GM21737 (cell line): ENCODE measurements around the gene TUFT1.

Source experiments
- ATAC-seq: cut with Tn5 transposase; IDR thresholded peaks from one replicate; pipeline ENCODE4 v1.9.1; 2021; ENCODE audit warnings: mild to moderate bottlenecking, moderate library complexity; ENCODE audit not compliant: unreplicated experiment

Gene TUFT1

DNA sequence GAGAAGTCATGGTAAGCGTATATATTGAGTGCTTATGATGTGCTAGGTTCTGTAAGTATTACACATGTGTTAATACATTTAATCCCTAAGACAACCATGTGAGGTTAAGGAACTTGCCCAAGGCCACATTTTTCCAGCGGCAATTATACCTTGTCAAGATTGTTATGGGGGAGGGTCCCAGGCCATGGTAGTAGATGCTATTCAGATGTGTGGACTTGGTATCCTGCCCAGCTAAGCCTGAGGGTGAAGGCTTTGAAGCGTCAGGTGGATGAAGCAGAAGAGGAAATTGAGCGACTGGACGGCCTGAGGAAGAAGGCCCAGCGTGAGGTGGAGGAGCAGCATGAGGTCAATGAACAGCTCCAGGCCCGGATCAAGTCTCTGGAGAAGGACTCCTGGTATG, 3.6 kb upstream of the TUFT1 start:
- no peak for ATAC-seq

DNA sequence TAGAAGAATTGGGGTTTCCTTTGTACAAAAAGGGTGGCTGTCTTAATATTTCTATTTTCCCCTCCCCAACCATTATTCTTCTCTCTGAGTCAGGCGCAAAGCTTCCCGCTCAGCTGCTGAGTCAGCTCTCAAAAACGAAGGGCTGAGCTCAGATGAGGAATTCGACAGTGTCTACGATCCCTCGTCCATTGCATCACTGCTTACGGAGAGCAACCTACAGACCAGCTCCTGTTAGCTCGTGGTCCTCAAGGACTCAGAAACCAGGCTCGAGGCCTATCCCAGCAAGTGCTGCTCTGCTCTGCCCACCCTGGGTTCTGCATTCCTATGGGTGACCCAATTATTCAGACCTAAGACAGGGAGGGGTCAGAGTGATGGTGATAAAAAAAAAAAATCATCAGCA, 3.0 kb upstream of the TUFT1 start:
- no peak for ATAC-seq

DNA sequence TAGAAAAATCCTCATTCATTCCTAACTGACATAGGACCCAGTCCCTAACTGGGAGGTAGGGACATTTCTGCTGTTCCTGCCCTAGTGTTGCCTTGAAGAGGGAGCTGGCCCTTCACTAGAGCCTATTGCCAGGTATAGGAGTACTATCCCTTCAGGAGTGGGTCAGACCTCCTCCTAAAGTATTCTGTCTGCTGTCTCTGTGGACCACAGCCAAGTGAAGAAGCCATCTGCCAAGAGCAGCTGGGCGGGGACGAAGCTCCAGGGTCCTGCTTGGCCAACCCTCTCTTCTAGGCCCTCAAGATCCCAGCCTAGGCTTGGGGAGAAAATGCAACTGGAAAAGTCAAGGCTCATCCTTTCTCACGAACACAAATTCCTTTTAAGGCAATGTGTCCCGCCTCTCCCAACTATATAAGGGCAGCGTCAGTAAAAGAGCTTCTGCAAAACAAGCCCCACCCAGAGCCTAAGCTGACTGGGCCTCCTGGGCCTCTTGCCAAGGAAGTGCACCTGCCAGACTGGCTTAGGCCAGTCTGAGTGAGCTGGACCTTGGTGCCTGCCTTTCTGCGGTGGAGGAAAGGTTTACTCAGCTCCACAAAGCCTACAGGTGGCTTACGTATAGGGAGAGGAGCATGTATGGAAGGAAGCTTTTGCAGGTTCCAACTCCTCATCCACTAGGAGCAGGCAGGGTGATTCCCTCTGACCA, 638 bp upstream of the TUFT1 start:
- peak; percentile 44 for ATAC-seq

DNA sequence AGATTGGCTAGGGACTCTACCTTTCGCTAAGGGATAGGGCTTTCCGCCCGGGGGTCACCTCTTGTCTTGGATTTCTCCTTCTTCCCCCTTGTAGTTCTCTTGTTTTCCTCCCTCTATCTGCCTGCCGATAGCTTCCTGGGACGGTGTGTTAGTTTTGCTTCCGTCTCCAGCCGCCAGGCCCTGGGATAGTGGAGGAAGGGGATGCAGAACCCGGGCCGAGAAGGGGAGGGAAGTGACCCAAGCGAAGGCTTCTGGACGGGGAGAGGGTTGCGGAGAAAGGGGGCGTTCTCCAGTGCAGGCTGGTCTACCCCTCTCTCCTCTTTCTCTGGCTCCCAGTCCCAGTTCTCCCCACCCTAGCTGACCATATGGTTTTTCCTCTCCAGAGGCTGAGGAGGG, 871 bp downstream of the TUFT1 start:
- no peak for ATAC-seq

DNA sequence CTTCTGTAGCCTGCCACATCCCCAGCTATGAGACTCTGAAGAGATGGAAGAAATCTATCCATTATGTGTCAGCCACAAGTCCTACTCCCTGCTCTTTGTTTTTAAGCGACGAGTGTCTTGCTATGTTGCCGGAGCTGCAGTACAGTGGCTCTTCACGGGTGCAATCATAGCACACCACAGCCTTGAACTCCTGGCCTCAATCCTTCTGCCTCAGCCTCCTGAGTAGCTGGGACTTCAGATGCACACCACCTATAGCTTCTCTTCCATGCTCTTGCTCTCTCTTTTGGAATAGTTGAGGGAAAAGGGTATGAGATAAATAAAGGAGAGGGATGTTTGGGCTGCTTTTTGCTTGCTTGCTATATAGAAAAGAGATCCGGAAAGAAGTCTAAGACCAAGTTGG, 1.6 kb downstream of the TUFT1 start:
- no peak for ATAC-seq

DNA sequence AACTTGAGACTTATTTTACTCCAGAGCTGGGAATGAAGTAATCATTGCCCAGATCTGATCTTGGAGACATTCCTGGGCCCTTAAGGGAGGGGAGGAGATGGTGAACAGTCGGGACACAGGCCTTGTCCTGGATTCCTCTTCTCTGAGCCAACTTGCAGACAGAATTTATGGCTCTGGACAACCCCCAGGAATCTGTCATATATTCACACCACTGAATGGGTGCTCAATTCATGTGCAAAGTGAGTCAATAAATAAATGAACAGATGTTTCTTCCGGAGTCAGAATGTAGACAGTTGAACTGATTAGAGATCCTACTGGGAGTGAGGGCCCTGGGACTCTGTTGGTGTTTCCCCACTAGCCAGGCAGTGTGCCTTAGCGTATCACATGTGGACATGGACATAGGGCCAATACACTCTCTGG, 2.6 kb downstream of the TUFT1 start:
- no peak for ATAC-seq

DNA sequence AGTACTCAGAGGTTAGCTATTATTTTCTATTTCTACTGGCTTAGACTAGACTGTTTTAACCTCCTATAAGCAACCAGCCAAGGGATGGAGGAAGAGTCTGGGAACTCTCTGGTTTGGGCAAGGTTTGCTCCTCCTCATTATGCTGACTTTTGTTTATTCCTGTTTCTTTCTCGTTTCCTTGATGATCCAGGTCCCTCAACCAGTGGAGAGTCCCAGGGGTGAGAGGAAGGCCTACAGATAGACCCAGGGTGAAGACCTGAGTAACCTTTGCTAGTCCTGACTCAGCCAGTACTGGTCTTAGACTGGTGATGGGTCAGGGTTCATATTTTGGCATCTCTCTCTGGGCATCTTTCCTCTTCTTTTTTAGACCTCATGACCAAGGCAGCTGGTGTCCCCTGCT, 5.4 kb downstream of the TUFT1 start:
- no peak for ATAC-seq

DNA sequence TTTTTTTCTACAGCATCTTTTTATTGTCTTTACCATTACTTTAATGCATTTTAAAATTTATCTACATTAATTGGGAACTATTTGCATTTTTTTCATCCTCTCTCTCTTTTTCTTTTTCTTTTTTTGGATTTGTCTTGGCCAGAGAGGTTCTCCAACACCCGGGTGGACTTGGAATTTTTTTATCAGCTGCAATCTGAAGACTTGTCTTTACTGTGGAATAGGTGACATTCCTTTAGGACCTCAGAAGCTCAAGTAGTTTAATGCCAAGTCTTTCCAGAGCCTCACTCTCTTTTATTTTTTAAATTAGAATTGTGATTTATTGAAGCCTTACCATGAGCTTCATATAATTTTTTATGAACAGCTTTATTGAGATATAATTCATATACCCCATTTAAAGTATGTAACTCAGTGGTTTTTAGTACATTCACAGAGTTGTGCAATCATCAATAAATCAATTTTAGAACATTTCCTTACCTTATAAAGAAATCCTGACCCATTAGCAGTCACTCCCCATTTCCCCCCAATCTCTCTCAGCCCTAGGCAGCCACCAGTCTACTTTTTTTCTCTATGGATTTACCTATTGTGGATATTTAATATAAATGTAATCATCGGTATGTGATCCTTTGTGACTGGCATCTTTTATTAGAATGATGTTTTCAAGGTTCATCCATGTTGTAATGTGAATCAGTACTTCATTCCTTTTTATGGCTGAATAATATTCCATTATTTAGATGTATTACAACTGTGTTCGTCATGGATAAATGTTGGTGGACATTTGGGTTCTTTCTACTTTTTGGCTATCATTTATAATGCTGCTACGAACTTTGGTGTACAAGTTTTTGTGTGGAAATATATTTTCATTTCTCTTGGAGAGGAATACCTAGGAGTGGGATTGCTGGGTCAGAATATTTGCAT, 6.2 kb downstream of the TUFT1 start:
- no peak for ATAC-seq

DNA sequence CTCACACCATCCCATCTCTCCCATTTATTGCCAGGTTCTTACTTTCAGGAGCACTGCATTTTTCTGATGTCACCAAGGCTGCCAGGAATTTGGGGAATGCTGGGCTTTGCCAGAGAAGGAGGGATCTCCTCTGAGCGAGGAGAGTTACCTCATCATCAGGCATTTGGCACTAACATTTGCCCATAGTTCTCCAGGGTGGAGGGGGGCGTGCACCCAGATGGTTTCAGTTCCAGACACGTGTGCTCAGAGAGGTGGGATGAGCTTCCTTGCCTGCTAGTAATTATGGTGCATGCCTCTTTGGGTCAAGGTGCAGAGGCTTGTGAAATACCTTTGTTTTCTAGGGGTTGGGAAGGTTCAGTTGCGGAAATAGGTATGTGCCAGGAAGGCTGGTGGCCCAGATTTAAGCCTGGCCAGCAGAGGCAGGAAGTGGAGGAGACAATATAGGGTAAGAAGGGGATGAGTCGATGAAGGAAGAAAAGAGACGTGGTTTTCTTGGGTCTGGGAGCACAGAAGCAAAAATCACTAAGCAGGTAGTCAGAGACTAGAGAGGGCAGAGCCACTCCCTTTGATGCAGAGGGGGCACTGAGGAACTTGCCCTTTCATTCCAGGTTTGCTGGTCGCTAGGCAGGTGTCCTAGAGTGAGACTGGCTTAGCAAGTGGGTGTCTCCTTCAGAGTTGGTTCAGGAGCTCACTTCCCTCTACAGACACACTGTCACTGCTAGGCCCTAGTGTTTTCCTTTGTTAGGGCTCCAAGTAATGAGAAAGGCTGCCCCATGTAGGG, 7.2 kb downstream of the TUFT1 start:
- ATAC-seq = no peak

DNA sequence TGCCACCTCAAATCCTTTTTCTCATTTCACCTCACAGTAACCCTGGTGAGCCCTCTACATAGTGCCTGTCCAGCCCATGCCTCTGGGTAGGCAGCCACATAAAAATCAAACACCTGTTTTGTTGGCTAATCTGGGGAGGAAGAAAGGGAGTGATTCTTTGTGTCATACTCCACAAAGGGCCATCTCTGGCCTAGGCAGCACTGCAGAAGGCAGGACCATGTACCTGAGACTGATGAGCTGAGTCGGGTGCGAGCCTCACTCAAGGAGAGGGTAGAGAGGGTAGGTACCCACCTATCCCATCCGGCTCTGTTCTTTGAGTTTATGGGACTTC, 7.8 kb downstream of the TUFT1 start:
- ATAC-seq = no peak

DNA sequence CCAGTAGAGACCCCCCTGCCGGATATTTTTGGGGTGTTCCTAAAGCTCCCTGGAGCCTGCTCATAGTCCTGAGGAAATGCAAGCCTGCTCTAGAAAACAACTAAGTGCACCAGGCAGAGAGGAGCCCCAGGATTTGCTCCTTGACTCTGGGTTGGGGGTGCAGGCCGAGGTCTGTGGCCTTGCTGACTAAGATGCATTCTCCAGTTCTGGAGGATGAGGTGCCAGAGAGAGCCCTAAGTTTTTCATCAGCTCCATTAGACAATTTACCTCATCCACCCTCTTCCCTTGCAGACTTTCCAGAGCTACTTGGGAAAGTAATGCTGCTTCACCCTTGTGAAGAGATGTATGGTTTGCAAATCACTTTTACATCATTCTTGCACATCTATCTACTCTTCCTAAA, 9.1 kb downstream of the TUFT1 start:
- no peak for ATAC-seq

DNA sequence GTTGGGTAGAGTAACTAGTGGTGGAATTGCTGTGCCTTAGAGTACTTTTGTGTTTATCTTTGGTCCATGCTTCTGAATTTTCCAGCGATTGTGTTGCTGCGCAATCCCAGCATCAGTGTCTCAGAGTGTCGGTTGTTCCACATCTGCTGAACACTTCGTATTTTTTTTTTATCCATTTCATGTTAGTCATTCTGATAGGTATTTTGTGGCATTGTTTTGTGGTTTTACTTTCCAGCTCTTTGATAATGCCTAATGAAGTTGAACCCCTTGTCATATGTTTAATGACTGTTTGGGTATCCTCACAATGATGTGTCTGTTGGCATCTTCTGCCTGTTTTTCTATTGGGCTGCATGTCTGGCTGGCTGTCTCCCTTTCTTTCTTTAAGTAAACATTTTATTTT, 13.6 kb downstream of the TUFT1 start:
- no peak for ATAC-seq

DNA sequence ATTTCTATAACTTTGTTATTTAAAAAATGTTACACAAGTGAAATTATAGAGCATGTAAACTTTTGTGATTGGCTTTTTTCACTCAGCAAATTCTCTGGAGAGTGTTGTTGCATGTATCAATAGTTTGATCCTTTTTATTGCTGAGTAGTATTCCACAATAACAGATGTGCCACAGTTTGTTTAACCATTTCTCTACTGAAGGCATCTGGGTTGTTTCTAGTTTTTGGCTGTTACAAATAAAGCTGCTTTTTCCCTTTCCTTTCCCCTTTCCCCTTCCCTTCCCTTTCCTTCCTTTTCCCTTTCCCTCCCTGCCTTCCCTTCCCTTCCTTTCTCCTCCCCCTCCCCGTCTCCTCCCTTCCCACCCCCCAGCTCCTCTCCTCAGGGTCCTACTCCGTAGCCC, 15.9 kb downstream of the TUFT1 start:
- ATAC-seq = no peak

DNA sequence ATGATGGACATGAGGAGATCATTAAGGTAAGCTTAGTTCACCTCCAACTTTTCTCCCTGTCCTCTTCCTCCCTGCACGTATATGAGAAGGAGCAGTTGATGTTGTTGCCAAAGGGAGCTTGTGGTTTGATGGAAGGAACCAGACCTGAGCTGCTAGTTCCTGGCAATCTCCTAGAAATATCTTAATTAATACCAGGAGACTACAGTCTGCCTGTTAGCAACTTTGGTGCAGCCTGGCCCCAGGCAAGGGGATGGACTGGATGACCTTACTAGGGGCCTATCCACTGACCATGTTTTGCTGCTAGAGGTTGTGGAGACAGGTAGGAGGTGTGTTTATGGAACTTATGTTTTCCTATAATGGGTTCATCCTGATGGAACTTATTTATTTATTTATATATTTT, 22.6 kb downstream of the TUFT1 start:
- ATAC-seq = no peak

DNA sequence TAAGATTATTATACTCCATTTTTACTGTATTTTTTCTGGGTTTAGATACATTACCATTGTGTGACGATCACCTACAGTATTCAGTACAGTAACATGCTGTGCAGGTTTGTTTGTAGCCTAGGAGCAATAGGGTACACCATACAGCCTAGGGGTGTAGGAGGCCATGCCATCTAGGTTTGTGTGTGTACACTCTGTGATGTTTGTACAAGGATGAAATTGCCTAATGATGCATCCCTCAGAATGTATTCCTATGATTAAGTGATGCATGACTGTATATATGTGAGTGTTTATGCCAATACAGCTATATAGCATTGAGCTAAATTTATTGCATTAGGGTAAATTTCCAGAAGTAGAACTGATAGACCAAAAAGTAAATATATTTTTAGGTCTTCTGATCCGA, 23.3 kb downstream of the TUFT1 start:
- no peak for ATAC-seq

DNA sequence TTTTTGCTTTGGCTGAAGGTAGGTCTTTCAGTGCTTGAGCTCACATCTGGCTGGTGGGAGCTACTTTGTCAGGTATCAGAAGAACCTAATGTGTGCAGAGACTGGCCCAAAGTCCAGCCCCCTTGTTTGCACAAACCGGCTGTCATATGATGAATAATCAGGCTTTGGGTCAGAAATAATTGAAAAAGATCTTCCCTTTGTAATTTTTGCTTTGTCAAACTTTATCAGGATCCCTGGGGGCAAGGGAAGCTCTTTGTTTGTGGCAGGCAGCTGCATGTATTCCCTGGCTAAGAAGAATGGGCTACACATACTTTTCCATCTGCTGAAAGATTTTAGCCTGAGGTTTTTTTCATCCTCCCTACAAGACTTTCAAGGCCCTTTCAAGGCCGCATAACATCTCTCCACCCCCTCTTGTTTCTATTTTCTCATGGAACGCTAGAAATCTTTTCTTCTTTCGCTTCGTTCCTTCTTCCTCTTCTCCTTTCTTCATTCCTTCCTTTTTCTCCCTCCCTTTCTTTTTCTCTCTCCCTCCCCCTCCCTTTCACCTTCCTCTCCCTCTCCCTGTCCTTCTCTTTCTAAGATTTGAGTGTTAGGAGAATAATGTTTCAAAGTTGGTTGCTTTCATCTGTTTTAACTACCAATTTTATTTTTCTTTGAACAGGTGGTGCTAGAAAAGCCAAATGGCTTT, 25.5 kb downstream of the TUFT1 start:
- ATAC-seq = no peak

DNA sequence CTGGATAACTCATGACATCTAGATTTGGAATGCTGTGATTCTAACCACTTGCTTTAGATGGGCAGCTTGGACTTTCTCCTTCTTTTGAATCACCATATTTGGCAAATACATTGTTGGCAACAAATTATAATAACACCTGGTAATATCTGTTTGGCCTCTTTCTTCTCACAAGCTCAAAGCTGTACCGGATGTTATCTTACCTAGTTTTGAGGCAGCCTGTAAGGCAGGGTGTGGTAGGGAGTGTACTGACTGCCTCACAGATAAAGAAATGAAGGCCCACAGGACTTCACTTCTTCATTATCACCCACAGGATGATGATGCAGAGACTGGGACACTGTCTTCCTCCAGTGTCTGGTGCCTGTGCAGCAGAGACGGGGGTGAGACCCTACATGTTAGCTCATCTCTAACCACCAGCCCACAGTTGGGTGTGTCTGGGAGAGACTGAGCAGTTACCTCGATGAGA, 28.5 kb downstream of the TUFT1 start:
- no peak for ATAC-seq

DNA sequence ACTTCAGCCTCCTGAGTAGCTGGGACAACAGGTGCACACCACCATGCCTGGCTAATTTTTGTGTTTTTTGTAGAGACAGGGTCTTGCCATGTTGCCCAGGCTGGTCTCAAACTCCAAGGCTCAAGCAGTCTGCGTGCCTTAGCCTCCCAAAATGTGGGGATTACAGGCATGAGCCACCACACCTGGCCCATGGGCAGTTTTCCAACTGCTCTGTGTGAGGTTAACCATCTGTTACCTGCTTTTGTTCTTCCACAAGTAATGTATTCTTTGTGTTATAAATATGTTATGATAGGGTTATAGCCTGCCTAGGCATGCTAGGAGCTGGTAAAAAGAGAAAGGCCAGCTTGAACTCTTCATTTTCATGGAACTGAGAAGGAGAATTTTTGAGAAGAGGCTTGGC, 30.7 kb downstream of the TUFT1 start:
- ATAC-seq = no peak

DNA sequence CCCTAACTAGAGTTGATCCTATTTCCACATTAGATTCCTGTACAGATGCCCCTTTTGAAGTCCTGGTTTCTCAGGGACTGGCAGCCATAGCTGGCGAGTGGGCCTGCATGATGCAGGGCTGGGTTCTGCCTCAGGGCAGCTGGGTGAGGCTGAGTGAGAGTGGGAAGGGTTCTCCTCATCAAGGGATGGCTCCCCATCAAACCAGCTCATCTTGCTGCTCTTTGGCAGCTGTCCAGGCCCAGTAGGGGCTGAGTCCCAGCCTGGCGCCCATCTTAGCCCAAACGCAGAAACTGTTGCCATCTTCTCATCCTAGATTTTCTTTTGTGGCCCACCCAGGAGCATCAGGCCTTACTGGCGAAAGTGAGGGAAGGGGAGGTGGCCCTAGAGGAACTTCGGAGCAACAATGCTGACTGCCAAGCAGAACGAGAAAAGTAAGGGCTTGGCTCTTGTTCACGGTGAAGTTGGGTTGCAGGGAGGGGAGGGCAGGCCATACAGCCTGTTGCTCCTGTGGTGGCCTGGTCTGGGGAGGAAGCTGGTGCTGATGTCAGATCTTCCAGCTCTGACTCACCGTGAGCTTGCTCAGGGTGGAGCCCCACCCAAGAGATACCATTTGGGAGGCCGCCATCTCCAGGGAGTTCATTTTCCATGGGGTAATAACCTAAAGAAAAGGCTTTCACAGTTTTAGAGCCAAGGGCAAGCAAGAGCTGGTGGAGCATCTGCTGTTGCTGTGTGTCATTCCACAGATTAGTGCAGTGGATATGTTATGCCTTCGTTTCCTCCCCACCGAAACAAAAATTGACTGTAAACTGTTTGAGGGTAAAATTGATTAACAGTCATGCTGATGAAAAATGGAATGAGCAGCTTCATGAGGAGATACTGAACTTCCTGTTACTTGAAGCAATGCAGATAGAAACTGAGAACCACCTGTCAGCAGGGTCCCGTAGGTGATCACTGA, 34.7 kb downstream of the TUFT1 start:
- no peak for ATAC-seq

DNA sequence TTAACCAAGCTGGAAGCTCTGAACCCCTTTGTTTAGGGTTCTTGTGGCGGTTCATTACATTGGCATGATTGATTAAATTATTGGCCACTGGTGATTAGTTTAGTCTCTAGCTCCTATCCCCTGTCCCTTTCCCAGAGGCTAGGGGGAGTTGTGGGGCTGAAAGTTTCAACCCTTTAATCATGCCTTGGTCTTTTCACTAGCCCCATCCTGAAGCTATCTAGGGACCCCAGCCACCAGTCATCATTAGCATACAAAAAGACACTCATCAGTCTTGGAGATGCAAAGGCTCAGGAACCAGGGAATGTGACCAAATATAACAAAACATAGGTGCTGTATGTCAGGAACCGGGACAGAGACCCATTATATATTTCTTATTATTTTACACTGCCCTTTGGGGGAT, 37.1 kb downstream of the TUFT1 start:
- ATAC-seq = no peak
